ENCODE results near the gene GRK5.

DNA sequence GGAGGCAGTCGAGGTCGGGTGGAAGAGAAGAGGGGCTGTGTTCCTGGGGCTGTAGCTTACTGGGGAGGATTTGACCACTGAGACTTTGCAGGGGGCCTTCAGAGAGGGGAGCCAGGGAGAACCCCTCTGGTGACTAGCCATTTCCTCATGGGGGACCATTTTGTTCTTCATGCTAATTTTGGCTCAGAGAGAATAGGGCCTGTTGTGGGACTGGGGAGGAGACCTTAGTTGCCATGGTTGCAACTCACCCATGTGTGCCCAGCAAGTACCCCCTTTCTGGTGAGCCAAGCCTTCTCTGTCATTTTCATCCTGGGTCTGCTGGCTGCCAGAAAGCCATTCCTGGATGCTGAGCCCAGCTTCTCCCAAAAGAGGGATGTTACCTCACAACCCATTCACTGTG lies 120.9 kb downstream of the GRK5 start:
- TF ChIP-seq, protein P1, sequence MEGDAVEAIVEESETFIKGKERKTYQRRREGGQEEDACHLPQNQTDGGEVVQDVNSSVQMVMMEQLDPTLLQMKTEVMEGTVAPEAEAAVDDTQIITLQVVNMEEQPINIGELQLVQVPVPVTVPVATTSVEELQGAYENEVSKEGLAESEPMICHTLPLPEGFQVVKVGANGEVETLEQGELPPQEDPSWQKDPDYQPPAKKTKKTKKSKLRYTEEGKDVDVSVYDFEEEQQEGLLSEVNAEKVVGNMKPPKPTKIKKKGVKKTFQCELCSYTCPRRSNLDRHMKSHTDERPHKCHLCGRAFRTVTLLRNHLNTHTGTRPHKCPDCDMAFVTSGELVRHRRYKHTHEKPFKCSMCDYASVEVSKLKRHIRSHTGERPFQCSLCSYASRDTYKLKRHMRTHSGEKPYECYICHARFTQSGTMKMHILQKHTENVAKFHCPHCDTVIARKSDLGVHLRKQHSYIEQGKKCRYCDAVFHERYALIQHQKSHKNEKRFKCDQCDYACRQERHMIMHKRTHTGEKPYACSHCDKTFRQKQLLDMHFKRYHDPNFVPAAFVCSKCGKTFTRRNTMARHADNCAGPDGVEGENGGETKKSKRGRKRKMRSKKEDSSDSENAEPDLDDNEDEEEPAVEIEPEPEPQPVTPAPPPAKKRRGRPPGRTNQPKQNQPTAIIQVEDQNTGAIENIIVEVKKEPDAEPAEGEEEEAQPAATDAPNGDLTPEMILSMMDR (IDR thresholded peaks at IDR 0.05 in 4 of 5, conservative IDR thresholded peaks at IDR 0.05 in 1 of 5) = no peak
- TF ChIP-seq POLR2A (IDR thresholded peaks at IDR 0.05) = no peak
